C4-2B (cell line): ENCODE results near the gene NDOR1.

Experiments
- H3K27ac ChIP-seq: fragments of 450-650 bp; 2 replicates; pipeline ENCODE4 v1.5.1; 2017
- ZFX ChIP-seq: fragments of 450-650 bp; IDR thresholded peaks from 2 replicates; pipeline ENCODE4 v1.6.1; 2017
- TF ChIP-seq, protein P1 (sequence below): fragments of 450-650 bp; conservative IDR thresholded peaks from 2 replicates; pipeline ENCODE4 v1.5.1; 2017; ENCODE audit warnings: mild to moderate bottlenecking

The NDOR1 gene

DNA sequence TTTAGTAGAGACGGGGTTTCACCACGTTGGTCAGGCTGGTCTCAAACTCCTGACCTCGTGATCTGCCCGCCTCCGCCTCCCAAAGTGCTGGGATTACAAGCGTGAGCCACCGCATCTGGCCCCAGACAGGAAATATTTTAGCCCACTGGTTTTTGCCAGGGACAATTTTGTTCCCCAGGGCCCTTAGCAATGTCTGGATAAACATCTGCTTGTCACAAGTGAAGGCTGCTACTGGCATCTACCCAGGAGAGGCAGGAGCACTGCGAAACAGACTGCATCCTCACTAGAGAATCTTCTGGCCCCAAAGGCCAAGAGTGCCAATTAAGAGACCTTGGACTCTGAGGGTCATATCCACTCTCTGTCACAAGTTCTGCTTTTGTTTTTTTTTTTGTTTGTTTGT is 2.5 kb upstream of the NDOR1 start:
- no peak for TF ChIP-seq ZFX
- TF ChIP-seq, protein P1, sequence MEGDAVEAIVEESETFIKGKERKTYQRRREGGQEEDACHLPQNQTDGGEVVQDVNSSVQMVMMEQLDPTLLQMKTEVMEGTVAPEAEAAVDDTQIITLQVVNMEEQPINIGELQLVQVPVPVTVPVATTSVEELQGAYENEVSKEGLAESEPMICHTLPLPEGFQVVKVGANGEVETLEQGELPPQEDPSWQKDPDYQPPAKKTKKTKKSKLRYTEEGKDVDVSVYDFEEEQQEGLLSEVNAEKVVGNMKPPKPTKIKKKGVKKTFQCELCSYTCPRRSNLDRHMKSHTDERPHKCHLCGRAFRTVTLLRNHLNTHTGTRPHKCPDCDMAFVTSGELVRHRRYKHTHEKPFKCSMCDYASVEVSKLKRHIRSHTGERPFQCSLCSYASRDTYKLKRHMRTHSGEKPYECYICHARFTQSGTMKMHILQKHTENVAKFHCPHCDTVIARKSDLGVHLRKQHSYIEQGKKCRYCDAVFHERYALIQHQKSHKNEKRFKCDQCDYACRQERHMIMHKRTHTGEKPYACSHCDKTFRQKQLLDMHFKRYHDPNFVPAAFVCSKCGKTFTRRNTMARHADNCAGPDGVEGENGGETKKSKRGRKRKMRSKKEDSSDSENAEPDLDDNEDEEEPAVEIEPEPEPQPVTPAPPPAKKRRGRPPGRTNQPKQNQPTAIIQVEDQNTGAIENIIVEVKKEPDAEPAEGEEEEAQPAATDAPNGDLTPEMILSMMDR, result no peak
- H3K27ac ChIP-seq, result no peak overlapping the region

DNA sequence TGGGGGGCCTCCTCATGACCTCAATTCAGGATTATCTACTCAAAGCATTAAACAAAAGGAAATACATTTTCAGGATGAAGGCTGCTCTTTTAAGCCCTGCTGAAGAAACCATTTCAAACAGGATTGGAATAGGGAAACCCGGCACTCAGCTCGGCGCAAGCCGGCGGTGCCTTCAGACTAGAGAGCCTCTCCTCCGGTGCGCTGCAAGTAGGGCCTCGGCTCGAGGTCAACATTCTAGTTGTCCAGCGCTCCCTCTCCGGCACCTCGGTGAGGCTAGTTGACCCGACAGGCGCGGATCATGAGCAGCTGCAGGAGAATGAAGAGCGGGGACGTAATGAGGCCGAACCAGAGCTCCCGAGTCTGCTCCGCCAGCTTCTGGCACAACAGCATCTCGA is 772 bp upstream of the NDOR1 start:
- H3K27ac ChIP-seq, result peak overlapping the region; percentile 86
- no peak for TF ChIP-seq ZFX
- TF ChIP-seq, protein P1, result no peak

DNA sequence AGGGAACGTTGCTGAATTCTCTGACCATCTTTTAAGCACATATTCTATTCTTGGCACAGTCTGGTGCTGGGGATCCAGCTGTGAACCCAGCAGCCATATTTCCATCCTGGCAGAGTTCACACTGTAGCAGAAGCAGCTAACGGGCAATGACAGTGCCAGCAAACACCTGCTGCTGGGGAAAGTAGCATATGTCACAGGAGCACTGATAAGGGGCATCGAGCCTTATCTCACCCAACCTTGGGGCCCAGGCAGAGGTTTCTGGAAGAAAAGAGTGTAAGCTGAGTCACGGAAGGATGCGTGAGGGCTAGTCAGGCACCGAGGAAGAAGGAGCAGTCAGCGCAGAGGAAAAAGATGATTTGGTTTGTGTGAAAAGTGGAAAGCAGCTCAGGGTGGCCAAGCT is 1.1 kb downstream of the NDOR1 start:
- 0 out of 2 replicates have a peak overlapping the region, but pooled peaks have one; percentile 86 for H3K27ac ChIP-seq
- TF ChIP-seq, protein P1, result no peak
- TF ChIP-seq ZFX, result no peak

DNA sequence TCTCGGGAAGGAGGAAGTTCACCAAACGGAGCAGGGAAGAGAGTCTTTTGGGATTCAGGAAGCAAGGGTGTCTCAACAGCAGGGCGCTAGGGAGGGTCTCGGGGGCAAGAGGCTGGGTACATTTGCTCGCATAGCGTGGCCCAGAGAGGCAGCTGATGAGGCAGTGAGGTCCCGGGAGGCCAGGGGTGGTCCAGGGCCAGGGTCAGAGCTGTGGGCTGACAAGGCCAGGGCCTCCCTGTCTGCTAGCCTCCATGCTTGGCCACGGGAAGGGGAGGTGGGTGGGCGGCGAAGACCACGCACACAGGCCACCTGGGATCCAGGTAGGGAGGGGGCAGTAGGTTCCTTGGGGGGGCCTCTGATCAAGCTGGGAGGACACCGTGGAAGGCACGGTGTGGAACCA is 6.0 kb downstream of the NDOR1 start:
- TF ChIP-seq, protein P1, result no peak
- no peak for TF ChIP-seq ZFX
- H3K27ac ChIP-seq, result no peak overlapping the region

DNA sequence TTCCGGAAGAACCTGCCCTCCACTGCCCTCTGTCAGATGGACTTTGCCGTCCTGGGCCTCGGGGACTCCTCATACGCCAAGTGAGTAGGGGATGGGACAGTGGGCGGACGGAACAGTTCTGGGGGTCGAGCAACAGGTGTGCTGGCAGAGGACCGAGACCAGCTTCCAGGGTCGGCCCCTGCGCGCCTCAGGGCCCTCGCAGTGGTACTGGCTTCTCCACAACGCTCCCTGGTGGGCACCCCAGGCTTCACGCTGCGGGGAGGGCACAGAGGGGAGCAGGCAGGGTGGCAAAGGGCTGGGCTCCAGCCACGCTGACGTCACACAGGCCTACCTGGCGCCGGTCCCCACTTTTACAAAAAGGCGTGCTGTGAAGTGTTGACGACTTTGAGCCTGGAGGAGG is 7.0 kb downstream of the NDOR1 start:
- H3K27ac ChIP-seq, result no peak overlapping the region
- TF ChIP-seq, protein P1, result no peak
- no peak for TF ChIP-seq ZFX

DNA sequence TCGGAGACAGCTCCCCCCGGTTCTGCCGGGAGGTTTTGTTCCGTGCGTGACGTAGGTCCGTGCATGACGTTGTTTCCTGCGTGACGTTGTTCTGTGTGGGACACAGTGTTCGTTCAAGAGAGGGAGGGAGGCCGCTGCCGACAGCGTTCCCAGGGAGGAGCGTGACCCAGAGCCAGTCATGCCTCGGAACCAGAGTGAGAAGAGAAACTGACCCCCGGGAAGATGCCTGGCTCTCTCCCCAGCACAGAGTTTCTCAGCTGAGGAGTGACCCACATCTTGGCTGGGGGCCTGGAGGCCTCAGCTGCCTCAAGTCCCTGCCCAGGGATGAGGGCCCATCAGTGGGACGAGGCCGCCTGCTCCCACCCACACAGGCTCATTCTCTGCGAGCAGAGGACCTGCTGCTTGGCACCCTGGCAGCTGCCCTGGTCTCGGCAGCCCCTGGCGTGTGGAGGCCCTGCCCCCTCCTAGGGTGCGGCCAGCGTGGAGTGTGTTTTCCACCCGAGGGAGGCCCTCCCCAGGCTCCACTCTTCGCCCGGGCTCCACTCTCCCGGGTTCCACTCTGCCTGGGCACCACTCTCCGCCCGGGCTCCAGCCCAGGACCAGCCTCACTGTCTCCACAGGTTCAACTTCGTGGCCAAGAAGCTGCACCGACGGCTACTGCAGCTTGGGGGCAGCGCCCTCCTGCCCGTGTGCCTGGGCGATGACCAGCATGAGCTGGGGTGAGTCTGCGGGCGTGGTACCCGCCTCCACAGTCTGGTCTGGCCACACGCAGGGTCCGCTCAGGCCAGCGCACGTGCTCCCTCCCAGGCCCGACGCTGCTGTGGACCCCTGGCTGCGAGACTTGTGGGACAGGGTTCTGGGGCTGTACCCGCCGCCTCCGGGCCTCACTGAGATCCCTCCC is 7.9 kb downstream of the NDOR1 start:
- TF ChIP-seq, protein P1, result no peak; the same call in 1 of the 2 replicates
- no peak for TF ChIP-seq ZFX
- H3K27ac ChIP-seq, result no peak overlapping the region

DNA sequence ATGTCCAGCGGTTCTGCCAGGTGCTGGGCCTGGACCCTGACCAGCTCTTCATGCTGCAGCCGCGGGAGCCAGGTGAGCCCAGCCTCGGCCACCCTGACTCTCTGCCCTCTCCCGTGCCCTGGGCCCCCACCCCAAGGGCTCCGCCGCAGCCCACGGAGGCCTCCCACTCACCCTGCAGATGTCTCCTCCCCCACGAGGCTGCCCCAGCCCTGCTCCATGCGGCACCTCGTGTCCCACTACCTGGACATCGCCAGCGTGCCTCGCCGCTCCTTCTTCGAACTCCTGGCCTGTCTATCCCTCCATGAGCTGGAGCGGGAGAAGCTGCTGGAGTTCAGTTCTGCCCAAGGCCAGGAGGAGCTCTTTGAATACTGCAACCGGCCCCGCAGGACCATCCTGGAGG is 9.1 kb downstream of the NDOR1 start:
- no peak overlapping the region for H3K27ac ChIP-seq
- TF ChIP-seq, protein P1, result no peak
- TF ChIP-seq ZFX, result no peak
